Epithelial cell of alveolus of lung (primary cell): ENCODE data around the gene TUBA1A. TPM values are rescaled to one million over a fixed set of nuclear protein-coding genes. Genes with fewer than 3 reads are reported as not detected.

Source experiments
- total RNA-seq: library from RNA; depleted of rRNA; stranded (reverse); fragments of >200 nt; gene quantifications from 2 replicates; pipeline ENCODE4 v1.2.1, GENCODE V29; 2015

Gene TUBA1A
- 301 and 1,578 TPM in 2 replicates for total RNA-seq

GRCh38 chr12:49188916-49189367 lies at the start of gene TUBA1A:
Gene TUBA1A (minus strand): TSS chr12:49189080. CDS start chr12:49188979, 101 bp downstream.

Other genes starting within 250 kb of the TUBA1A start
- 66.7 and 91.0 TPM in 2 replicates for gene ARF3, start 231.6 kb downstream of the TUBA1A start, total RNA-seq
- gene WNT10B, start 217.3 kb downstream of the TUBA1A start, total RNA-seq, result not detected in 2 replicates
- gene WNT1, start 210.8 kb downstream of the TUBA1A start, total RNA-seq, result not detected in 2 replicates
- gene DDN, start 189.7 kb downstream of the TUBA1A start, total RNA-seq, result under 0.01 and 1.4 TPM in 2 replicates
- 72.3 and 79.4 TPM in 2 replicates for gene PRKAG1, start 170.3 kb downstream of the TUBA1A start, total RNA-seq
- gene KMT2D, start 128.3 kb downstream of the TUBA1A start, total RNA-seq, result 16.4 and 42.4 TPM in 2 replicates
- gene RHEBL1, start 119.1 kb downstream of the TUBA1A start, total RNA-seq, result 0.78 TPM in 1 of 2 replicates, not detected in the other
- under 0.01 TPM in 1 of 2 replicates, not detected in the other for gene DHH, start 94.3 kb downstream of the TUBA1A start, total RNA-seq
- 31.7 and 38.4 TPM in 2 replicates for gene LMBR1L, start 78.2 kb downstream of the TUBA1A start, total RNA-seq
- gene TUBA1B, start 57.7 kb downstream of the TUBA1A start, total RNA-seq, result 571 and 3,378 TPM in 2 replicates
- gene TUBA1C, start 76.0 kb upstream of the TUBA1A start, total RNA-seq, result 219 and 860 TPM in 2 replicates
- gene PRPH, start 106.1 kb upstream of the TUBA1A start, total RNA-seq, result not detected in 2 replicates
- 16.7 and 18.7 TPM in 2 replicates for gene TROAP, start 134.2 kb upstream of the TUBA1A start, total RNA-seq
- gene C1QL4, start 148.1 kb upstream of the TUBA1A start, total RNA-seq, result 0.78 and 0.88 TPM in 2 replicates
- 9.7 and 21.5 TPM in 2 replicates for gene DNAJC22, start 157.8 kb upstream of the TUBA1A start, total RNA-seq
- gene SPATS2, start 178.4 kb upstream of the TUBA1A start, total RNA-seq, result 31.0 and 33.1 TPM in 2 replicates